GM21360 (cell line): ENCODE measurements around the gene SNX25.
A peak's percentile ranks its signal among the peaks of the same experiment; 100 is the strongest.
"Not testable (repeated sequence)": the region's sequence is repeated elsewhere in the genome, so short reads cannot be mapped to it uniquely, and the experiment has no call there.

Source experiments
- ATAC-seq: cut with Tn5 transposase; IDR thresholded peaks from one replicate; pipeline ENCODE4 v1.9.1; 2021; ENCODE audit warnings: mild to moderate bottlenecking, moderate library complexity; ENCODE audit not compliant: unreplicated experiment

SNX25 gene

DNA sequence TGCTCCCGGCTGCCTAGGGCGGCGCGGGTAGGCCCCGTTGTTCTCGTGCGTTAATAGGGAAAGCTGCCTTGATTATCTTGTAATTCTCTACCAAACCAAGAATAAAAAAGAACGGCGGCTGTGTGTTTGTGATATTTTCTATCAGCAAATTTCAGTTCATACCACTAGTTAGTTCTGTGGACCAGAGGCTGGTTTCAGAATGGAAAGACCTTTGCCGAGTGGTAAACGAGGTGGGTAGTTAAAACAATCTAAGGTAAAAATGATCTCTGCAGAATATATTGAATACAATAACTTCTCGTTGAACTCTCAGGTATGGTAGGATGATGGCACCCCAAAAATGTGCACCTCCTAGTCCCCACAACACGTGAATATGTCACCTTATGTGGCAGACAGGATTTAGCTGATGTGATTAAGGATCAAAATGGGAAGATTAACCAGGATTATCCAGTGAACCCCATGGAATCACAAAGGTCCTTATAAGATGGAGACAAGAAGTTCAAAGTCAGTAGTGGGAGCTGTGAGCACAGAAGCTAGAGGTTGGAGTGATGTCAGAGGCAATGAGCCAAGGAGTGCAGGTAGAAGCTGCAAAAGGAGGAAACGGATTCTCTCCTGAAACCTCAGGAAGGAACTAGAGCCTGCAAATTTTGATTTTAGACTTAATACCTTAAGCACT, 5.0 kb upstream of the SNX25 start:
- no peak for ATAC-seq

DNA sequence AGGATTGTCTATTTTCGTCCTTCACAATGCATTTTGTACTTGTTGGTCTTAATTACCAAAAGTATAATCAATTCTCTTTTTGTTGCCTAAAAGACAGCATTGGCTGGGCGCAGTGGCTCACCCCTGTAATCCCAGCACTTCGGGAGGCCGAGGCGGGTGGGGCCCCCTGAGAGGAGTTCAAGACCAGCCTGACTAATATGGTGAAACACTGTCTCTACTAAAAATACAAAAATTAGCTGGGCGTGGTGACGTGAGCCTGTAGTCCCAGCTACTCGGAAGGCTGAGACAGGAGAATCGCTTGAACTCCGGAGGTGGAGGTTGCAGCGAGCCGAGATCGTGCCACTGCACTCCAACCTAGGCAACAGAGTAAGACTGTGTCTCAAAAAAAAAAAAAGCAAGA, 4.3 kb upstream of the SNX25 start:
- not testable (repeated sequence) for ATAC-seq

GRCh38 chr4:185205697-185206342, 3.6 kb upstream of the SNX25 start:
- no peak for ATAC-seq

GRCh38 chr4:185207466-185207865, 1.9 kb upstream of the SNX25 start:
- ATAC-seq = no peak

DNA sequence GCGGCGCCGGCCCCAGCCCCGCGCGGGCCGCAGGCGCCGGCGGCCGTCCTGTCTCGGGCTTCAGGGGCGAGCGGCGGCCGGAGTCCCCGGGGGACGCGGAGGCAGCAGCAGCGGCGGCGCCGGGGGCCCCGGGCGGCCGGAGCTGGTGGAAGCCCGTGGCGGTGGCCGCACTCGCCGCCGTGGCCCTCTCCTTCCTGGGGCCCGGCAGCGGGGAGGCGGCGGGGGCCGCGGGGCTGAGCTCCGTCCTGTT, 379 bp downstream of the SNX25 start:
- peak; percentile 7 for ATAC-seq

DNA sequence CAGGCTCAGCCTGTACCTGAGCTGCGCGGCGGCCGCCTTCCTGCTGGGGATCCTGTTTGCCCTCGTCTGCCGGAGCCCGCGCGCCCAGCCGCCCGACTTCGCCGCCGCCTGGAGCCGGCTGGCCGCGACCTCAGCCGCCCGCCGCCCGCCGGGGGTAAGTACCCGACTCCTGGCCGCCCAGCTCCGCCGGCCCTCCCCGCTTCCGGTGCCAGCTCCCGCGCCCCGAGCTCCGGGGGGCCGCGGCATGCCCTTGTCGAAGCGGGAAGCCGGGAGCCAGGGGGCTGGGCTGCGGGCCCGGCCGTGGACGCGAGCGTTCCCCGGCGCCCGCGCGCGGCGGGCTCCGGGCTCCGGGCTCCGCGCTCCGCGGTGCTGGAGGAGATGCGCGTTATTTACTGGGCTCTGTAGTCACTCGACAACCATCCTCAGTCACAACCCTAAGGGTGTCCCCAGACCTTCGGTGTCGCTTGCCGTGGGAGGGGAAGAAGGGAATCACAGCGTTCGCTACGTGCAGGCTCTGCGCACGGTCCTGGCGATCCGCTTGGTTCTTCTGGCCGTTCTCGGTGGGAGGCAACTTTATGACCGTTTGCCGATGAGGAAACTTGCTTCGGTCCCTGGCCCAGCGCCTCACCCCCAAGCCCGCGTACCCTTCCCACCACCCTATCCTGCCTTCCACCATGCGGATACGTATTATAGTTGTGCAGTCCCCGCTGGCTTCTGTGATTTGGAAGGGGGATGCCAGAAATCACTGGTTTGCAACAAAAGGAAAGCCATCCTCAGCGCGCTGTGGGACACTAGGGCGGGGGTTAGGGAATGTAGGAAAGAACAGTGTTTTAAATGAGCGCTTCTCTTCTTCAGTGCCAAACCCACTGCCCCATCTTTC, 944 bp downstream of the SNX25 start:
- ATAC-seq = peak; percentile 11

GRCh38 chr4:185211035-185211434, 1.6 kb downstream of the SNX25 start:
- ATAC-seq = no peak

DNA sequence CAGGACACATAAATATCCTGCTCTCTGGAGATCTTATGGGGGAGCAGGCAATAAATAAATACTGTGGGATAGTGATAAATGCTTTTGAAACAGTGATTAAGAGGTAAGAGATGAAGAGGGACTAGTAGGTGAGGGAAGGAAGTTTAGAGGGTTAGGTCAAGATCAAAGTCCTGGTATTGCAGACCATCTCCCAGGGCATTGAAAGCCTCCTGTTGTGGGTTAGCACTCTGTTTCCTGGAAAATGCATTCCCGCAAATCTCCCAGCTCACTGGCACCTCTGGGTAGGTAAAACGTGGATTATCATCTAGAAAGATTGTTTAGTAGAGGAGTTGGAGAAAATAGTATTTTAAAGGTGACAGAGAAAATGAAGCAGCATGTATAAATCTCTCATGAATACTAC, 2.2 kb downstream of the SNX25 start:
- no peak for ATAC-seq

DNA sequence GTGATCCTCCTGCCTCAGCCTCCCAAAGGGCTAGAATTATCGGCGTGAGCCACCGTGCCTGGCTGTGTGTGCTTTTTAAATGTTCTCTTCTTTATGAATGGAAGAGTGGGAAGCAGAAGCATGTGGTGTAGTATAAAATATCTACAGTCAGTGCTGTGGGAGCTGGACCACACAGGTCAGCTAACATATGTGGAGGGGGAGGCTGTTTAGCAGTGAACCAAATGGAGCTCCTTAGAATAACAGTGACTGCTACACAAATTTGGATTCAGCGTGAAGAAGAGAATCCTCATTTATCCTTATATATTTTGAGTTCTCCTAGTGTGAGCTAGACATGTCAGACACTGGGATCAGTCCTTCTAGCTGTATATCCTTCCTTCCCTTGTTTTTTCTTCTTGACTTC, 3.2 kb downstream of the SNX25 start:
- ATAC-seq = no peak

- peak; percentile 36 for ATAC-seq
Observed at GRCh38 chr4:185213877-185214276, 4.5 kb downstream of the SNX25 start.

DNA sequence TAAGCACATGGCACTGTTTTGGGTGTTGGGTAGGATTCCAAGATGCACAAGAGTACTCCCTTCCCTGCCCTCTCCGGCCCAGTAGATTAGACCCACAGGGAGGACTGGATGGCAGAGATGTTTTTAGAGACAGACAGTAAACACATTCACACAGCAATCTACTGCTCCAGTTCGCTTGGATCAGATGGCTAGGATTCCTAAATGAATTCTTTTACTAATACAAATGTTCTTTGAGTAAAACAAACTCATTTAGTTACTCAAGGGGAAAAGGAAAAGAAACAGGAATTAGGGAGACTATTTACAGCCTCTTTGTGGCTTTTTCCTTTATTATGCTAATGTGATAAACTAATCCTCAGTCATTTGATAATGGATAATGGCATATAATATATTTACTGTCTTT, 5.9 kb downstream of the SNX25 start:
- no peak for ATAC-seq

GRCh38 chr4:185217408-185217975, 8.1 kb downstream of the SNX25 start:
- ATAC-seq = no peak

GRCh38 chr4:185218312-185218711, 8.9 kb downstream of the SNX25 start:
- ATAC-seq = no peak

DNA sequence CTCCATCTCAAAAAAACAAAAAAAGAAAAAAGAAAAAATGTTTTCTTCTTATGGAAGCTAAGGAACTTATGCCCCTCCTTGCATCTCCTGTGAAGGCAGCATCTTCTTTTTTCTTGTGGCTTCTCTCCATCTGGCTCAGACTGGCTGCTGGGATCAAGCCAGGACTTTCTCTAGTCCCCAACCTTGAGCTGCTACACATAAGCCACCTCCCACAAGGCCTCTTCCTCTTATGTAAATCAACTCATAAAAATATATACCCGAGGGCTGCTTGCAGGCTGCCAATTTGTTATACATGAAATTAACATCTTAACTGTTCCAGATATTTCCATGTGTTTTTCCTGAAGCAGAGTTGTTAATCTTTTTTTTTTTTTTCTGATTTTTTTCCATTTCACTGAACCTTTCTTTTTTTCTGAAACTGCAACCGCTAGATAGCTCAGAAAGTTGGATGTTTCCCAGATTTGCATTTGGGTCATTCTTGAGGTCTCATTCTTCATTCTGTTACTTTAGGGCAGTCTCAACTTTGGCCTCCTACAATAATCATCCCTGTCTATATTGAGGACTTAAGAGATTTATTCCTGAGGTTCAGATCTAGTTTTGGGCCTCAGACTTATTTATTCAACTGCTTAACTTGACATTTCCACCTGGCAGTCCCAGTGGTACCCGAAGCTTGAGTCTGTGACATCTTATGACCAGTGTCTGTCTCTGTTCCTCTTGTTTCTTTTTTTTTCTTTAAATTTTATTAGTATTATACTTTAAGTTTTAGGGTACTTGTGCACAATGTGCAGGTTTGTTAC, 10.3 kb downstream of the SNX25 start:
- peak; percentile 67 for ATAC-seq

DNA sequence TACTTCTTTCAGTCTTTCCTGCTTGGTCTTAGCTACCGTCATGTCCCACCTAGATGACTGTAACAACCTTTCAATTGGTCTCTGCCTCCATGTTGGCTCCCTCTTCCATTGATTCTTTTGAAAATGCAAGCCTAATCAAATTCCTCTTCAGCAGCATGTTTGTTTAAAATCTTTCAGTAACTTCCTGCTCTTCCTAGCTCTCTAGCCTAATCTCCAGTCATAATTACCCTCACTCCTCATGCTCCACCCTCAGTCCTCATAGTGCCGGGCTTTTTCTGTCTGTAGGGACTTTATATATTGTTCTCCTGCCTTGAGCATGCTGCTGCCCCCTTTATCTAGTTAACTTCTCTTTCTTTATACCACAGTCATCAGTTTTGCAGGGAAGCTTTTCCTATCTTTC, 12.1 kb downstream of the SNX25 start:
- no peak for ATAC-seq

GRCh38 chr4:185221912-185222311, 12.5 kb downstream of the SNX25 start:
- no peak for ATAC-seq

DNA sequence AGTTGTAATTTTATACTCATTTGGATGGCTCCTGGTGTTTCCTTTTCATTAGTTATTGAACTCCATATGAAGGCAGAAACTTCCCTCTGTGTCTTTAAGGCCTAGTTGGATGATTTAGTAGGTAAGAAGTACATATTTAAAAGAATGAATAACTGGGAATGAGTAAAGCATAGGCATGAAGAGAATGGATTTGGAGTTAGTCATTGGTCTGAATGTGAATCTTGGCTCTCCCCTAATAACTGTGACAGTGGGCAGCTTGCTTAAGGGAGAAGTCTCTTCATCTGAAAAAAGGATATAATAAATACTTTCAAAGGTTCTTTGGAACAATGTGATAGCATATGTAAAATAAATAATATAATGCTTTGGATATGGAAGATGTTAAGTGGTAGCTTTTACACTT, 13.2 kb downstream of the SNX25 start:
- ATAC-seq = no peak

DNA sequence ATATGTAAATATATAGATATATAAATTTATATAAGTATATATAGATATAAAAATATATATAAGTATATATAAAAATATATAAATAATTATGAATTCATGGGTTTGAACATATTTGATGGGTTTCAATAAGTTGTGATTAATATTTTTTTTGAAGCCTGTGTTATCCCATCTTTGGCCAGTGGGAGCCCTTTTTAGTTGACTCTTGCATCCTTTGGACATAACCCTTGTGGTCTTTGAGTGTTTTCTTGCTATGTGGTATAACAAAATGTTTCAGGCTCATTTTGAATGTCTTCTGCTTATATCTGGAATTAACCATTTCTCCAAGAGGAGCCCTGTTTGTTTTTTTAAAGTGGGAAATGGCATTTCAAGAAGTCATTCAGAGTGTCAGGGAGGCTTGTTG, 15.2 kb downstream of the SNX25 start:
- no peak for ATAC-seq

DNA sequence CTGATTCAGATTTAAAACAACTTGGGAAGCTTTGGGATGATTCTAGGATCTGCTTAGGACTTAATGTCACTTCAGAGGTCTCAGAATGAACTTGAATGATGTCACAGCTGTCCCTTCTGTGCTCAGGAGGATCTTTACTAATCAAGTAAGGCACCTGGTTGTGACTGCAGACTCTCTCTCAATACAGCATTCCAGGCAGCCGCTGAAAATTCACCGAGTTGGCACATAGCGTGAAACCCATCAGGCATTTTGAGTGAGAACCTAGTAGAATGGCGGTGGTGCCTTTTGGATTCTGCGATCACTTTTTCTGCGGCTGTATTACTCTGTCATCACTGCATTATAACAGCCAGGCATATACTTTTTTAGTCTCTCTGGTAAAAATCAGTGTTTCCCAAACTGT, 16.5 kb downstream of the SNX25 start:
- no peak for ATAC-seq

DNA sequence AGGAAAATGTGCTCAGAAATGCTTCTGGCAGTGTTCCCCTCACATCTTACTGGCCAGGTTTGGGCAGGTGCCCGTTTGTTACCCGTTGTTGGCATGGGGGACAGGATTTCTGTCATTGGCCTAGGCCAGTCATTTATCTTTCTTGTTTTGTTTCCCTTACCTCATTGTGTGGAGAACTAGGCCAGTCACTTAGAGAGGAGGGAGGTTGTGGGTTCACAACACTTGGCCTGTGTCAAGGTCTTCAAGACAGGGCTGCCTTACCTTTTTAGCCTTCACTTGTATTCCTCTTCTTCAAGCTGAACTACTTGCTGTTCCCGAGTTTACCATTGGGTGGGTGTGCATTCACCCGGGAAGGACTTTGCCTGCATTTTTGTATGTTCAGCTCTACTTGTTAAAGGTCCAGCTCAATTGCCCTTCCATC, 17.7 kb downstream of the SNX25 start:
- no peak for ATAC-seq

GRCh38 chr4:185227713-185228278, 18.4 kb downstream of the SNX25 start:
- ATAC-seq = no peak
